ENCODE measurements around the gene PHEX.
A peak's percentile ranks its signal among the peaks of the same experiment; 100 is the strongest.

The PHEX gene

GRCh38 chrX:22121161-22121560, 89.0 kb downstream of the PHEX start:
- Histone ChIP-seq H2BK12ac (ENCODE audit: low read length in 2 of 2) (no peak overlapping the region), H3K4ac (ENCODE audit: low read depth in 1 of 2, low read length in 2 of 2) (no peak overlapping the region), H3K18ac (ENCODE audit: low read depth in 1 of 2, low read length in 2 of 2) (no peak overlapping the region), H3K36me3 (ENCODE audit: control insufficient read depth in 1 of 2, insufficient read depth in 2 of 2, low read depth in 1 of 2, low read length in 2 of 2) (no peaks in the 10 kb centered on the region), H3K27me3 (ENCODE audit: control insufficient read depth in 1 of 2, insufficient read depth in 1 of 2, low read length in 2 of 2) (no peaks in the 10 kb centered on the region), H3K4me2 (ENCODE audit: low read length, poor library complexity, severe bottlenecking) (no peak overlapping the region), H3K4me3 (ENCODE audit: insufficient read depth in 1 of 2, low read depth in 1 of 2, low read length in 2 of 2) (no peak overlapping the region), H3K27ac (ENCODE audit: low read length, poor library complexity, severe bottlenecking) (no peak overlapping the region), H3K4me1 (ENCODE audit: control insufficient read depth, insufficient read depth, low read depth, low read length) (no peaks in the 10 kb centered on the region), H2BK15ac (ENCODE audit: low read depth, poor library complexity, severe bottlenecking) (no peak overlapping the region), H2AFZ (ENCODE audit: low read depth, low read length) (no peak overlapping the region), H3K14ac (ENCODE audit: low read length in 2 of 2) (no peak overlapping the region), H3K79me1 (replicated peaks; ENCODE audit: low read length, poor library complexity, severe bottlenecking) (no peaks in the 10 kb centered on the region), H3K9ac (ENCODE audit: low read length) (no peak overlapping the region), H3K23ac (ENCODE audit: low read length in 2 of 2) (no peak overlapping the region), H3K9me3 (ENCODE audit: control insufficient read depth, low read length) (no peaks in the 10 kb centered on the region), H4K8ac (ENCODE audit: low read length) (no peak overlapping the region), H2AK5ac (ENCODE audit: low read length, severe bottlenecking) (no peak overlapping the region), H2BK120ac (ENCODE audit: low read depth, low read length) (no peak overlapping the region), H4K91ac (ENCODE audit: low read length) (no peak overlapping the region), H2BK5ac (ENCODE audit: low read depth, low read length, poor library complexity, severe bottlenecking) (no peak overlapping the region)
- no peak for DNase-seq
- WGBS = 92% methylated on average over 1 of the region's 3 CpGs

GRCh38 chrX:22122510-22122909, 90.4 kb downstream of the PHEX start:
- Histone ChIP-seq H4K91ac (ENCODE audit: low read length) (no peak overlapping the region), H2BK15ac (ENCODE audit: low read depth, poor library complexity, severe bottlenecking) (no peak overlapping the region), H3K14ac (ENCODE audit: low read length in 2 of 2) (no peak overlapping the region), H3K27ac (ENCODE audit: low read length, poor library complexity, severe bottlenecking) (no peak overlapping the region), H2BK5ac (ENCODE audit: low read depth, low read length, poor library complexity, severe bottlenecking) (no peak overlapping the region), H3K18ac (ENCODE audit: low read depth in 1 of 2, low read length in 2 of 2) (no peak overlapping the region), H2AFZ (ENCODE audit: low read depth, low read length) (no peak overlapping the region), H3K27me3 (ENCODE audit: control insufficient read depth in 1 of 2, insufficient read depth in 1 of 2, low read length in 2 of 2) (no peaks in the 10 kb centered on the region), H3K4me1 (ENCODE audit: control insufficient read depth, insufficient read depth, low read depth, low read length) (no peaks in the 10 kb centered on the region), H3K4me2 (ENCODE audit: low read length, poor library complexity, severe bottlenecking) (no peak overlapping the region), H2BK120ac (ENCODE audit: low read depth, low read length) (no peak overlapping the region), H3K4ac (ENCODE audit: low read depth in 1 of 2, low read length in 2 of 2) (no peak overlapping the region), H4K8ac (ENCODE audit: low read length) (no peak overlapping the region), H3K36me3 (ENCODE audit: control insufficient read depth in 1 of 2, insufficient read depth in 2 of 2, low read depth in 1 of 2, low read length in 2 of 2) (no peaks in the 10 kb centered on the region), H3K23ac (ENCODE audit: low read length in 2 of 2) (no peak overlapping the region), H2BK12ac (ENCODE audit: low read length in 2 of 2) (no peak overlapping the region), H3K9ac (ENCODE audit: low read length) (no peak overlapping the region), H3K79me1 (replicated peaks; ENCODE audit: low read length, poor library complexity, severe bottlenecking) (no peaks in the 10 kb centered on the region), H2AK5ac (ENCODE audit: low read length, severe bottlenecking) (no peak overlapping the region), H3K4me3 (ENCODE audit: insufficient read depth in 1 of 2, low read depth in 1 of 2, low read length in 2 of 2) (no peak overlapping the region), H3K9me3 (ENCODE audit: control insufficient read depth, low read length) (no peaks in the 10 kb centered on the region)
- WGBS = 94% methylated on average over 2 of the region's 2 CpGs
- DNase-seq = peak; percentile 33

- Histone ChIP-seq H3K27ac (ENCODE audit: low read length, poor library complexity, severe bottlenecking) (no peak overlapping the region), H3K27me3 (ENCODE audit: control insufficient read depth in 1 of 2, insufficient read depth in 1 of 2, low read length in 2 of 2) (peaks cover 0 to 3% of the 10 kb centered on the region in 2 experiments), H2BK12ac (ENCODE audit: low read length in 2 of 2) (no peak overlapping the region), H3K4me2 (ENCODE audit: low read length, poor library complexity, severe bottlenecking) (no peak overlapping the region), H2BK120ac (ENCODE audit: low read depth, low read length) (no peak overlapping the region), H3K4me1 (ENCODE audit: control insufficient read depth, insufficient read depth, low read depth, low read length) (no peaks in the 10 kb centered on the region), H2AK5ac (ENCODE audit: low read length, severe bottlenecking) (no peak overlapping the region), H2BK15ac (ENCODE audit: low read depth, poor library complexity, severe bottlenecking) (no peak overlapping the region), H3K18ac (ENCODE audit: low read depth in 1 of 2, low read length in 2 of 2) (no peak overlapping the region), H3K79me1 (replicated peaks; ENCODE audit: low read length, poor library complexity, severe bottlenecking) (no peaks in the 10 kb centered on the region), H3K4me3 (ENCODE audit: insufficient read depth in 1 of 2, low read depth in 1 of 2, low read length in 2 of 2) (no peak overlapping the region), H2AFZ (ENCODE audit: low read depth, low read length) (no peak overlapping the region), H3K36me3 (ENCODE audit: control insufficient read depth in 1 of 2, insufficient read depth in 2 of 2, low read depth in 1 of 2, low read length in 2 of 2) (no peaks in the 10 kb centered on the region), H3K14ac (ENCODE audit: low read length in 2 of 2) (no peak overlapping the region), H3K4ac (ENCODE audit: low read depth in 1 of 2, low read length in 2 of 2) (no peak overlapping the region), H3K23ac (ENCODE audit: low read length in 2 of 2) (no peak overlapping the region), H2BK5ac (ENCODE audit: low read depth, low read length, poor library complexity, severe bottlenecking) (no peak overlapping the region), H4K91ac (ENCODE audit: low read length) (no peak overlapping the region), H3K9me3 (ENCODE audit: control insufficient read depth, low read length) (no peaks in the 10 kb centered on the region), H3K9ac (ENCODE audit: low read length) (no peak overlapping the region), H4K8ac (ENCODE audit: low read length) (no peak overlapping the region)
- no peak for DNase-seq
- 94% methylated on average over 4 of the region's 6 CpGs for WGBS
Observed at GRCh38 chrX:22124098-22124497, 92.0 kb downstream of the PHEX start.

- Histone ChIP-seq H2BK120ac (ENCODE audit: low read depth, low read length) (no peak overlapping the region), H3K14ac (ENCODE audit: low read length in 2 of 2) (no peak overlapping the region), H3K36me3 (ENCODE audit: control insufficient read depth in 1 of 2, insufficient read depth in 2 of 2, low read depth in 1 of 2, low read length in 2 of 2) (no peaks in the 10 kb centered on the region), H3K4ac (ENCODE audit: low read depth in 1 of 2, low read length in 2 of 2) (no peak overlapping the region), H2AFZ (ENCODE audit: low read depth, low read length) (no peak overlapping the region), H2BK15ac (ENCODE audit: low read depth, poor library complexity, severe bottlenecking) (no peak overlapping the region), H3K79me1 (replicated peaks; ENCODE audit: low read length, poor library complexity, severe bottlenecking) (no peaks in the 10 kb centered on the region), H2AK5ac (ENCODE audit: low read length, severe bottlenecking) (no peak overlapping the region), H2BK12ac (ENCODE audit: low read length in 2 of 2) (no peak overlapping the region), H3K4me1 (ENCODE audit: control insufficient read depth, insufficient read depth, low read depth, low read length) (no peaks in the 10 kb centered on the region), H2BK5ac (ENCODE audit: low read depth, low read length, poor library complexity, severe bottlenecking) (no peak overlapping the region), H3K27ac (ENCODE audit: low read length, poor library complexity, severe bottlenecking) (no peak overlapping the region), H3K18ac (ENCODE audit: low read depth in 1 of 2, low read length in 2 of 2) (no peak overlapping the region), H3K9me3 (ENCODE audit: control insufficient read depth, low read length) (no peaks in the 10 kb centered on the region), H3K27me3 (ENCODE audit: control insufficient read depth in 1 of 2, insufficient read depth in 1 of 2, low read length in 2 of 2) (peaks cover 0 to 5% of the 10 kb centered on the region in 2 experiments), H3K4me3 (ENCODE audit: insufficient read depth in 1 of 2, low read depth in 1 of 2, low read length in 2 of 2) (no peak overlapping the region), H4K8ac (ENCODE audit: low read length) (no peak overlapping the region), H3K4me2 (ENCODE audit: low read length, poor library complexity, severe bottlenecking) (no peak overlapping the region), H3K9ac (ENCODE audit: low read length) (no peak overlapping the region), H3K23ac (ENCODE audit: low read length in 2 of 2) (no peak overlapping the region), H4K91ac (ENCODE audit: low read length) (no peak overlapping the region)
- WGBS = 100% methylated on average over 1 of the region's 1 CpG
- no peak for DNase-seq
Observed at GRCh38 chrX:22125481-22125880, 93.4 kb downstream of the PHEX start.
